Peyer's patch (tissue), 4 donors: ENCODE results near the gene MTM1.

Experiments used
- POLR2A ChIP-seq, 2 donors: fragments of 450-650 bp; IDR thresholded peaks; one replicate each; pipeline ENCODE4 v1.5.1; 2017; ENCODE audit warnings: antibody characterized with exemption in 2 of 2, mild to moderate bottlenecking in 2 of 2, moderate library complexity in 2 of 2
- TF ChIP-seq, protein P1 (sequence below), 6 experiments: fragments of 450-650 bp in 4 of 6; fragments of 200-600 bp in 2 of 6; sonication (generic) in 1 of 6; IDR thresholded peaks; one replicate each; pipeline ENCODE4 v1.5.1; 2017 to 2019; ENCODE audit warnings: antibody characterized with exemption in 6 of 6, mild to moderate bottlenecking in 3 of 6, moderate library complexity in 1 of 6

DNA sequence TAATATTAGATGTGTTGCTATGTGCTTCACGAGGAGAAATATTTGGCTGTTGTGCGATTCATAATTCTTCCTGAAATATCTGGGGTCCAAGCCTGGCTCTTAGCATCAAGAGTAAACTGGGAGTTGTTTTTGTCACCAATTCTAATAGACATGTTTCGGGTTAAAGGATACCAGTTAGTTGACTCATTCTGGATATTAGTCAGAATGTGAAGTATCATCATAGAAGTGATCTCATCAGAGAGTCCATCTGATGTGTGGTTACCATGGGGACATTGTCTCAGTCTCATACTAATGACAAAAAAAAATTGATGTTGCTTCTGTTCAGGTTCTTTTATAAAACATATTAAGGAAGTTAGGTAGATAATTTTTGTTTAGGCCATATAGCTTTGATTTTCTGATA, 67.5 kb downstream of the MTM1 start:
- TF ChIP-seq, protein P1, sequence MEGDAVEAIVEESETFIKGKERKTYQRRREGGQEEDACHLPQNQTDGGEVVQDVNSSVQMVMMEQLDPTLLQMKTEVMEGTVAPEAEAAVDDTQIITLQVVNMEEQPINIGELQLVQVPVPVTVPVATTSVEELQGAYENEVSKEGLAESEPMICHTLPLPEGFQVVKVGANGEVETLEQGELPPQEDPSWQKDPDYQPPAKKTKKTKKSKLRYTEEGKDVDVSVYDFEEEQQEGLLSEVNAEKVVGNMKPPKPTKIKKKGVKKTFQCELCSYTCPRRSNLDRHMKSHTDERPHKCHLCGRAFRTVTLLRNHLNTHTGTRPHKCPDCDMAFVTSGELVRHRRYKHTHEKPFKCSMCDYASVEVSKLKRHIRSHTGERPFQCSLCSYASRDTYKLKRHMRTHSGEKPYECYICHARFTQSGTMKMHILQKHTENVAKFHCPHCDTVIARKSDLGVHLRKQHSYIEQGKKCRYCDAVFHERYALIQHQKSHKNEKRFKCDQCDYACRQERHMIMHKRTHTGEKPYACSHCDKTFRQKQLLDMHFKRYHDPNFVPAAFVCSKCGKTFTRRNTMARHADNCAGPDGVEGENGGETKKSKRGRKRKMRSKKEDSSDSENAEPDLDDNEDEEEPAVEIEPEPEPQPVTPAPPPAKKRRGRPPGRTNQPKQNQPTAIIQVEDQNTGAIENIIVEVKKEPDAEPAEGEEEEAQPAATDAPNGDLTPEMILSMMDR (IDR thresholded peaks at IDR 0.05): no peak
- TF ChIP-seq POLR2A (IDR thresholded peaks at IDR 0.05): no peak
